Activated effector memory CD4-positive, alpha-beta T cell treated with Interleukin-2 at 50 U/mL for 16 hours (primary cell): ENCODE measurements around the gene ABCD2.
"Not testable (repeated sequence)": the region's sequence is repeated elsewhere in the genome, so short reads cannot be mapped to it uniquely, and the experiment has no call there.

ENCODE experiments used
- DNase-seq: peaks from one replicate; pipeline ENCODE4 v3.0.0-alpha.2; 2020

ABCD2 gene

GRCh38 chr12:39619660-39620433 is at the start of gene ABCD2:
Gene ABCD2 (minus strand): TSS chr12:39619803. CDS start chr12:39619615, 188 bp downstream.
- DNase-seq = peak; percentile 61

DNA sequence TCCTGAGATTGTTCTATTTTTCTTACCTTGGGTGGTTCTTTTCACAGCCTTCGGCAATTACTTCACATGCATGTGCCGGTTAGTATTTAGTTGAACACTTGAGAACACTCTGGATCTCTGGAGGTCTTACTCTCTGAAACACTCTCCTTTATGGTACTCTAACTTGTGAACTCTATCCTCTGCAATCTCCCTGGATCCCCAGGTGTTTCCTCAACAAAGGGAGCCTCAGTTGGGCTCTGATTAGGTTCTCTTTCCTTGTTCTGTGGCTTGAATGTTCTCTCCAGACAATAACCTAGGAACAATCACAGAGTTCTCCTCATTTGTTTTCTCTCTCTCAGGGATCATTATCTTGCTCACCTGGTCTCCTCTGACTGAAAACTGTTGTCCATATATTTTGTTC is 40.5 kb upstream of the ABCD2 start:
- DNase-seq = no peak

DNA sequence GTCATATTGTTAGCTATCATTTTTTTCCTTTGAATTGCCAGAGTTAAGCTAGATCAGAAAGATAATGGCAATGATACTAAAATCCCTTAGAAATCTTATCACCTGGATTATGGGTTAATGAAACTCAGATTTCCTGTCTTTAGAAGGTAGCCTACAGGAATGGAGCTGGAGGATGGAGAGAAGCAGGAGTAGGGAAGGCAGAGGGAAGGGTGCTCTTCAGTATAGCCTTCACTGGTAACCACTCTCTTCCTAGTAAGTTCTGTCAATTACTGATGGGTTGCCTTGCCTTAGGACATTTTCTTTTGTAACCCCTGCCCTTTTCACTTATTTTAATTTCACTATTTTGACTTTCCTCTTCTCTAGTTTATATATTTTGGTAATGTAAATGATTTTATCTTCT is 27.8 kb upstream of the ABCD2 start:
- no peak for DNase-seq

GRCh38 chr12:39646963-39647362 is 27.4 kb upstream of the ABCD2 start:
- DNase-seq = no peak

DNA sequence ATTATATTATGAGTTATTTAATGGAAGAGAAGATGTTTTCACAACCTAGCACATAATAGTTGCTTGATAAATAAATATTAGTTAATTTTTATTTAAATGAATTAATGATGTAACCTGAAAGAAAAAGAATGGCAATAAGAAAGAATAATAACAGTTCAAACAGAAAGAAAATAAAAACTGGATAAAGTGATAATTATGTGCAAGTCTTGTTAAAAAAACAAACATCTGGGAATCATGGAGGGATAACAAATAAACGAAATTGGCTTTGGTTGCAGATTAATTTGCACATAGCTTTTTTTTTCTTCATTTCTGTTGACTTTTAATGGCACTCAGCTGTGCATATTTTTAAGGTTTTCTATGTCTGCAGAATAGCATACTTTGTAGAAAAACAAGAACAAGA is 23.4 kb upstream of the ABCD2 start:
- no peak for DNase-seq

- DNase-seq = no peak
Measured at GRCh38 chr12:39638840-39639239, 19.2 kb upstream of the ABCD2 start.

GRCh38 chr12:39638178-39638577 is 18.6 kb upstream of the ABCD2 start:
- DNase-seq = no peak

DNA sequence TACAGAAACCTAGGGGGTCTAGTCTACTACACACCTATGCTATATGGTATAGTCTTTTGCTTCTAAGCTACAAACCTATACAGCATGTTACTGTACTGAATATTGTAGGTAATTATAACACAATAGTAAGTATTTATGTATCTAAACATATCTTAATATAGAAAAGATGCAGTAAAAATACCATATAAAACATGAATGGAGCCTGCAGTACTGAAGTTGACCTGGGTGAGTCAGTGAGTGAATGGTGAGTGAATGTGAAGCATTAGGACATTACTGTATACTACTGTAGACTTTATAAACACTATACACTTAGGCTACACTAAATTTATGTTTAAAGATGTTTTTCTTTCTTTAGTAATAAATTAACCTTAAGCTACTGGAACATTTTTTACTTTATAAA is 13.1 kb upstream of the ABCD2 start:
- DNase-seq = no peak

DNA sequence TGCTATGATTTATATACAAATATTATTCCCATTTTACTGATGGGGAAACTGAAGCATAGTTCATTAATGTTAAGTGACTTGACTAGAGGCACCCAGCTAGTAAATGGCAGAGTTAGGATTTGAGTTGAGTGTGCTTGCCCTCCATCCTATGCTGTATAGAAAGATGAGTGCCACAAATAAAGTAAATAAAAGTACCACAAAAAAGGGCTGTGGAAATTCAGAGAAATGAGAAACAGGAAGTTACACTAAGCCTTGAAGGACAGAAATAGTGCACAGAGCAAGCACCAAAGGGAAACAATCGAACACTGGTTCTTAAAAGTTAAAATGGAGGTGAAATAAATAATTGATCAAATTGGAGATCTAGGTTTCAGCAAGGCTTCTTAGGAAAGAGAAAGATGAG is 9.2 kb upstream of the ABCD2 start:
- no peak for DNase-seq

GRCh38 chr12:39627914-39628313 is 8.3 kb upstream of the ABCD2 start:
- no peak for DNase-seq

DNA sequence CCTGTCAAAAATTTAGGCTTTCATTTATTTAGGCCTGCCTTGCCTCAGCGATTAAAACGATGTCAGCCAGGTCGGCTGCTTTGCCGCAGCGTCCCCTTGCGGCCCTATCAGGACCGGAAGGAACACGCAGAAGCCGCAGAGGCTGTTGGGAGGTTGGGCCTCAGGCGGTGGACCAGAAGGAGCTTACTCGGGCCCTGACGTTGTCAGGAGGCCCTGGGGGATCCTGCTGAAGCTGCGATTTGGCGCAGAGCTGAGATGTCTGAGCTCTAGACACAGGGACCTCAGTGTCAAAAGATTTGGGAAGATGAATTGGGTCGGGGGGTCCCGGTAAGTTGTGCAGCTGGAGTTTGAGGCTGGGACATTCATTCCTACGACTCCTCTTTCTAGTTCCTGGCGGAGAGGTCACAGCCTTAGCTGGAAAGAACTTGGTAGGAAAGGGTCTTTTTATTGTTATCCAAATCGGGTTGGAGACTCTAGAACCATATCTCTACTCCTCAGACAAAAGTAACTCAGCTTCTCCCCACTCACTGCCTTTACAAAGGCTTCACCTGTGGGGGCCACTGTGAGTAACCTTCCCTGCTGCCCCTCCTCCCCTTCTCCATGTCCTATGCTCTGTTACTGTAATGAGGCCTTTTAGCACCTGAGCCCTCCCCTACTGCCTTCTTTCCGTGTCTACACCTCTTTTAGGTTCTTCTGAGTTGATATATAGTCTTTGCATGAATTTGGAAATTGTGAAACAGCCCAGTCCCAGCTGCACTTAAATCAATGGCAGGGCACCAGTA is 6.6 kb upstream of the ABCD2 start:
- no peak for DNase-seq

- DNase-seq = no peak
Measured at GRCh38 chr12:39623919-39624318, 4.3 kb upstream of the ABCD2 start.

DNA sequence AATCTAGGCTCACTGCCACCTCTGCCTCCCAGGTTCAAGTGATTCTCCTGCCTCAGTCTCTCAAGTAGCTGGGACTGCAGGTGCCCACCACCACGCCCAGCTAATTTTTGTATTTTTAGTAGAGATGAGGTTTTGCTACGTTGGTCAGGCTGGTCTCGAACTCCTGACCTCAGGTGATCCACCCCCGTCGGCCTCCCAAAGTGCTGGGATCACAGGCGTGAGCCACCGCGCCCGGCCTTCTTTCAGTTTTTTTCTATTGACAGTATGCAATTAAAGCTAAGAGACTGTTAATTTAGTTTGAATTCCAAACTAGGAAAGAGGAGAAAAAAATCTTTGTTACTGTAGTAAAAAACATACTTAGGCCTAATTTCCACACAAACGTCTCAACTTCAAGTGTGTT is 3.6 kb upstream of the ABCD2 start:
- DNase-seq = not testable (repeated sequence)

- no peak for DNase-seq
Measured at GRCh38 chr12:39622306-39622705, 2.7 kb upstream of the ABCD2 start.

- DNase-seq = no peak
Measured at GRCh38 chr12:39621670-39622069, 2.1 kb upstream of the ABCD2 start.

DNA sequence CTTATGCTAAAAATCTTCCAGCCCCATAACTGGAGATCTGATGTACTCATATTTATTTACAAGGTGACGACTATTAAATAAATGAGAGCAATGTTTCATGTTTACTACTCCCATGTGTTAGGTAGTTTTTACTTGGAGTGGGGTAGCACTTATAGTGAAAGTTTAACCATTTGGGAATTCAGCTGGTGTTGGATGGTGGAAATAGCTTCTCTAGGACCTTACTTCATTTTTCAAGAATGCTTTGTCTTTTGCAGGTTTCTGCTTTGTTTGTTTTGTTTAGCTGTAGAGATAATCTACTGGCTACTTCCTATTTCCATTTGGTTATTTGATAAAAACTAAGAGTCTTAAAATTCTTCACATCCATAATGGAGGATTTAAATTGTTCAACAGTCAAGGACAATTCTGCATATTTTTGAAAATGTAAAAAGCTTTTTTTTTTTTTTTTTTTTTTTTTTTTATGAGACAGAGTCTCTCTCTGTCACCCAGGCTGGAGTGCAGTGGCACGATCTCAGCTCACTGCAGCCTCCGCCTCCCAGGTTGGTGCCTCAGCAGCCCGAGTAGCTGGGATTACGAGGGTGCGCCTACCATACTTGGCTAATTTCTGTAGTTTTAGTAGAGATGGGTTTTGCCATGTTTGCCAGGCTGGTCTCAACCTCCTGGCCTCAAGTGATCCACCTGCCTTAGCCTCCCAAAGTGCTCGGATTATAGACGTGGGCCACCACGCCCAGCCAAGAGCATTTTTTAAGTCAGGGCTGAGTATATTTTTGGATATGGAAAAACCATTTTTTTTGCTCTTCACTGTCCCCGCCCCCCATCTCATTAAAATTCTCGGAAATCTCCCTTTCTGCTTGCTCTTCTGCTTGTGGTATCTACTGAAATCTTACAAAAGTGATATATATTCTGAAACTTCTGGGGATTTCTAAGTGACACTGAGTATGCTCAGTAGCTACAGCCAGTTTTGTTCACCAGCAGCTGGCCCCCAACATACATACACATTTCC is 1.4 kb upstream of the ABCD2 start:
- DNase-seq = peak; percentile 46

GRCh38 chr12:39619316-39619659 is 315 bp downstream of the ABCD2 start:
- DNase-seq = peak; percentile 22

DNA sequence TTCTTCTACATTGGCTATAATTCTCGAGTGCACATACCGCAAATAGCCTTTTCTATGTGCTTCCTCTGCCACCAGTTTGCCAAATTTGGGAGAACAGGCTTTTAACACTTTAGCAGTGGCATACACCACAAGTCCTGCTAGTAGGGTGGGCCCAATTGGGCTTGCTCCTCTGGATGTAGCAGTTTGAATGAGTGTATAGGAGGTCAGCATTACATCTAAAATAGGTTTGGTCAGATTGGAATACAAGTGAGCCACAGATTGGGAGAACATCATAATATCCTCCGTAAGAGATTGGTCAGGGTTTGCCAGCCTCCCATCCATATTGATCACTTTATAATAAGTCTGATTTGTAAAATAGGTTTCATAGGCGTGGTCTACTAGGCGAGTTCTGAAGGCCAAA is 902 bp downstream of the ABCD2 start:
- no peak for DNase-seq

DNA sequence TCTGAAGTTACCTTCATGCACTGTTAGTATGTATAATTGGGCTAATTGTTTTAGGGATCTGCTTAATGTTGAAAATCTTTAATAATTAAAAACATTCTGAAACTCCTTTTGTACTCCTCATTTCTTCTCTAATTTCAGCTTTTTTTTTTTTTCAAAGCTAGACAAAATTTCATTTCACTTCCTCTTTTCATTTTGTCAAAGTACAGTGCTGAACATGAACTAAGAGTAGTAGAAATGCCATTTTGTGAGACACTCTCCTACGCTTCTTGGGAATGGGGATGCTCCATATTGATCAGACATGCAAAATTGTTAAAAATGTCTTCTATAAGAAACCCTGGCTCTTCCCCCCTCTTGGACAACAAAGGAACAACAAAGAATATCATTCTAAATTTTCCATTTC is 1.7 kb downstream of the ABCD2 start:
- DNase-seq = no peak

DNA sequence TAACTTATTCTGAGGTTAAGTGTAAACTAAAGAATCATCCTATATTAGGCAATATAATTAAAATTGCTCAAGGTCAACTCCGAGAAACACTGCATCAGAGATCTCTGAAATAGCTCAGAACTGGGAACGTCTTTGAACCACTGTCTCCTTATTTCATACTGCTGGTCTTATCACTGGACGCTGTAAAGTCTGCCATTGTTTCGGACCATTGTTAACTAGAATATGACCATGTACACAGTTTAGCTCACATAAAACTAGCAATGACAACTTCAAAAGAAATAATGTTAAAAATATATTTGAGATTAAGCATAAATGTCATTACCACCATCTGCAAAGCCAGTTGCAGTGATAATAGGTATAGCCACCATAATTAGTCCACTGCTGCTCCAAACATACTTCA is 2.9 kb downstream of the ABCD2 start:
- DNase-seq = no peak

DNA sequence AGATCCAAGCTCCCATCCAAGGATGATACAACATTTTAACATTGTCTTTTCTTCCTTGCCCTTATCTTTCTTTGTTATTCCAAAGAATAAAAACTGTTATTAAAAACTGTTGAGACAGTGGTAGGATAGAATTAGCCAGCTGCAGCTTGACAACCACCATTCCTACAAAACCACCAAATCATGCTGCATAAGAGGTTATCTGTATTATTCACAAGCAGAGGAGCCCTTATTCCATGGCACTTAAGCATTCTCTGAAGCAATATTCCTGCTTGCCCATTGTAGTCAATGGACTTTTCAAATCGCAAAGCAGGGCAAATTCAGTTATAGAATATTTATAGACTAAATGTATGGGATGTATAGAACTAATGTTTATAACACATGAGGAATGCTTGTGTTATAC is 3.4 kb downstream of the ABCD2 start:
- no peak for DNase-seq

GRCh38 chr12:39613525-39613924 is 6.1 kb downstream of the ABCD2 start:
- DNase-seq = no peak

- no peak for DNase-seq
Measured at GRCh38 chr12:39612250-39612649, 7.4 kb downstream of the ABCD2 start.
